ENCODE data around the gene ECE2. TPM values are rescaled to one million over a fixed set of nuclear protein-coding genes. Genes with fewer than 3 reads are reported as not detected.

Gene ECE2
- total and polyA plus RNA-seq, 2 experiments from 2014 or later: not detected

DNA sequence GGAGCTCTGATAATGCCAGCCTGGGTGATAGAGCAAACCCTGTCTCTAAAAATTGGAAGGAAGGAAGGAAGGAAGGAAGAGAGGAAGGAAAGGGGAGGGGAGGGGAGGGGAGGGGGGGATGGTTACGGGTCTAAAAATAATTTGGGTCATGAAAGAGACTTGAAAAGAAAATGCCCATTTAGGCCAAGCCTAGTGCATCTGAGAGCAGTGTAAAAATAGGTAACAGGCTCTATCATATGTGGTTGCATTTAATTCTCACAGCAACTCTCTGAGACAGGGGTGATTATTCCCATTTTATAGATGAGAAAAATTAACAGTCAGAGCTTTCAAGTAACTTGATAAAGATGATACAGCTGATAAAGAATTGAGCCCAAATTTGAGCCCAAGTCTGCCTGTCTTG, 3.6 kb upstream of the ECE2 start:
- WGBS (ENCODE audit: low lambda C conversion rate, missing lambda C conversion rate): no CpG with 5 or more reads among the region's 1 CpG
- Histone ChIP-seq H4K20me1 (ENCODE audit: insufficient read depth, poor library complexity, severe bottlenecking) (no peaks in the 10 kb centered on the region), H3K4me2 (no peak overlapping the region), H3K4me1 (ENCODE audit: insufficient read depth) (no peaks in the 10 kb centered on the region), H3K79me2 (no peaks in the 10 kb centered on the region), H3K9me2 (replicated peaks; ENCODE audit: insufficient read depth) (no peaks in the 10 kb centered on the region), H3K27ac (no peak overlapping the region), H2AFZ (no peak overlapping the region), H3K4me3 (no peak overlapping the region), H3K36me3 (replicated peaks; ENCODE audit: insufficient read depth, low read depth) (no peaks in the 10 kb centered on the region), H3K9me3 (ENCODE audit: low read depth) (no peaks in the 10 kb centered on the region), H3K27me3 (peaks cover 50% of the 10 kb centered on the region)
- no peak for DNase-seq (ENCODE audit: low spot score)
- TF ChIP-seq EZH2phosphoT487 (IDR thresholded peaks at IDR 0.05; ENCODE audit: low read depth, severe bottlenecking, unreplicated experiment) (no peak), EZH2 (IDR thresholded peaks at IDR 0.05; ENCODE audit: borderline replicate concordance) (no peak)
- TF ChIP-seq, protein P1, sequence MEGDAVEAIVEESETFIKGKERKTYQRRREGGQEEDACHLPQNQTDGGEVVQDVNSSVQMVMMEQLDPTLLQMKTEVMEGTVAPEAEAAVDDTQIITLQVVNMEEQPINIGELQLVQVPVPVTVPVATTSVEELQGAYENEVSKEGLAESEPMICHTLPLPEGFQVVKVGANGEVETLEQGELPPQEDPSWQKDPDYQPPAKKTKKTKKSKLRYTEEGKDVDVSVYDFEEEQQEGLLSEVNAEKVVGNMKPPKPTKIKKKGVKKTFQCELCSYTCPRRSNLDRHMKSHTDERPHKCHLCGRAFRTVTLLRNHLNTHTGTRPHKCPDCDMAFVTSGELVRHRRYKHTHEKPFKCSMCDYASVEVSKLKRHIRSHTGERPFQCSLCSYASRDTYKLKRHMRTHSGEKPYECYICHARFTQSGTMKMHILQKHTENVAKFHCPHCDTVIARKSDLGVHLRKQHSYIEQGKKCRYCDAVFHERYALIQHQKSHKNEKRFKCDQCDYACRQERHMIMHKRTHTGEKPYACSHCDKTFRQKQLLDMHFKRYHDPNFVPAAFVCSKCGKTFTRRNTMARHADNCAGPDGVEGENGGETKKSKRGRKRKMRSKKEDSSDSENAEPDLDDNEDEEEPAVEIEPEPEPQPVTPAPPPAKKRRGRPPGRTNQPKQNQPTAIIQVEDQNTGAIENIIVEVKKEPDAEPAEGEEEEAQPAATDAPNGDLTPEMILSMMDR (IDR thresholded peaks at IDR 0.05; ENCODE audit: poor library complexity): no peak

DNA sequence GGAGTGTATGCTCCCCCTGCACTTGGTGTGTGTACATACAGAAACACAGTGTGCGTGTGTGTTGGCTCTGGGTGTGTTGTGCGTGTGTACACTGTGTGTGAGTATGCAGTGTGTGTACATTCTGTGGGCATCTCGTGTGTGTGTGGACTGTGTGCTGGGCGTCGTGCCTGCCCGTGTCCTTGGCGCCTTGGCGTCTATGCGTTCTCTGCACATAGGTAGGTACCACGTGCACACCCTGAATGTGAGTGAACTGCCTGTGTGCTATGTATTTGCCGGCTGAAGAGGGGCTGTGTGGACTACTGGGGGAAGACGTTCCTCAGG, 481 bp upstream of the ECE2 start:
- Histone ChIP-seq H2AFZ (no peak overlapping the region), H3K27me3 (peaks cover 58% of the 10 kb centered on the region), H3K9me2 (replicated peaks; ENCODE audit: insufficient read depth) (no peaks in the 10 kb centered on the region)

DNA sequence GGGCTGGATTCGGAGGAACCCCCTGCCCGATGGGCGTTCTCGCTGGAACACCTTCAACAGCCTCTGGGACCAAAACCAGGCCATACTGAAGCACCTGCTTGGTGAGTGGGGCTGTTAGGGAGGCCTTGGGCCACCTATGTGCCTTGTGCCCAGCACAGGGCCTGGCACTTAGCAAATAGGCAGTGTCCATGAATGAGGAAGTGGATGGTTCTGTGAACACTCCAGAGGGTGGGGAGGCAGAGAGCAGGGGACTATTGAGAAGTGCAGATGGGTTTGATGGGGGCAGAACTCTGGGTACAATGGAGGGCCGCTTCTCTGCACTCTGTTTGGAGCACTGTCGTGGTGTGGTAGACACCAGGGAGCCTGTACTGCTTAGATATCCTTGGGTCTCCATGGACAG, 1.5 kb downstream of the ECE2 start:
- H3K27ac ChIP-seq: no peak overlapping the region

More for the DNA sequence above, 481 bp upstream of the ECE2 start:
- Histone ChIP-seq H3K9me3 (ENCODE audit: low read depth) (no peaks in the 10 kb centered on the region), H3K79me2 (no peaks in the 10 kb centered on the region), H4K20me1 (ENCODE audit: insufficient read depth, poor library complexity, severe bottlenecking) (no peaks in the 10 kb centered on the region), H3K4me3 (no peak overlapping the region), H3K4me2 (no peak overlapping the region), H3K27ac (no peak overlapping the region), H3K4me1 (ENCODE audit: insufficient read depth) (no peaks in the 10 kb centered on the region), H3K36me3 (replicated peaks; ENCODE audit: insufficient read depth, low read depth) (no peaks in the 10 kb centered on the region)
- DNase-seq (ENCODE audit: low spot score): no peak
- peak; percentile 44 for TF ChIP-seq EZH2 (IDR thresholded peaks at IDR 0.05; ENCODE audit: borderline replicate concordance)
- TF ChIP-seq EZH2phosphoT487 (IDR thresholded peaks at IDR 0.05; ENCODE audit: low read depth, severe bottlenecking, unreplicated experiment): no peak
- 77% methylated on average over 12 of the region's 12 CpGs for WGBS (ENCODE audit: low lambda C conversion rate, missing lambda C conversion rate)

DNA sequence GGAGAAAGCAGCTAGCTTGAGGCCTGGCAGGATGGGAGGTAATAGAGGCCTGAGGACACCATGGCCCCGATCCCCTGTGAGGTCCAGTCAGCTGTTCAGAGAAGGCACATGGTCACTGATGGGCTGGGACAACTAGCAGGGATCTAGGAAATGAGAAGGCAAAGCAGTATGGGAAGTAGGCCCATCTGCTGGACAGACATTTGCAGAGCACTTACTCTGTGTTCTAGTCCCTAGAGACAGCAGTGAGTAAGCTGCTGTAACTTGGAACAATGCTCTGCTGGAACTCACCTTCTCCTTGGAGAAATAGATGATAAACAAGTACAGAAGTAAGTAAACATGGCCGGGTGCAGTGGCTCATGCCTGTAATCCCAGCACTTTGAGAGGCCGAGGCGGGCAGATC, 7.1 kb downstream of the ECE2 start:
- H4K20me1 ChIP-seq (ENCODE audit: insufficient read depth, poor library complexity, severe bottlenecking): no peaks in the 10 kb centered on the region

More for the DNA sequence above, 1.5 kb downstream of the ECE2 start:
- peaks cover 52% of the 10 kb centered on the region for H3K27me3 ChIP-seq
- no peak for TF ChIP-seq EZH2phosphoT487 (IDR thresholded peaks at IDR 0.05; ENCODE audit: low read depth, severe bottlenecking, unreplicated experiment)
- no peak for TF ChIP-seq EZH2 (IDR thresholded peaks at IDR 0.05; ENCODE audit: borderline replicate concordance)
- TF ChIP-seq, protein P1 (IDR thresholded peaks at IDR 0.05; ENCODE audit: poor library complexity): no peak
- WGBS (ENCODE audit: low lambda C conversion rate, missing lambda C conversion rate): 92% methylated on average over 6 of the region's 6 CpGs
- H3K36me3 ChIP-seq (replicated peaks; ENCODE audit: insufficient read depth, low read depth): no peaks in the 10 kb centered on the region
- H3K9me2 ChIP-seq (replicated peaks; ENCODE audit: insufficient read depth): no peaks in the 10 kb centered on the region
- H3K79me2 ChIP-seq: no peaks in the 10 kb centered on the region
- H3K4me3 ChIP-seq: no peak overlapping the region
- no peaks in the 10 kb centered on the region for H3K9me3 ChIP-seq (ENCODE audit: low read depth)
- no peak overlapping the region for H3K4me2 ChIP-seq
- no peak overlapping the region for H2AFZ ChIP-seq
- no peak for DNase-seq (ENCODE audit: low spot score)
- H4K20me1 ChIP-seq (ENCODE audit: insufficient read depth, poor library complexity, severe bottlenecking): no peaks in the 10 kb centered on the region
- H3K4me1 ChIP-seq (ENCODE audit: insufficient read depth): no peaks in the 10 kb centered on the region

More for the DNA sequence above, 7.1 kb downstream of the ECE2 start:
- TF ChIP-seq EZH2phosphoT487 (IDR thresholded peaks at IDR 0.05; ENCODE audit: low read depth, severe bottlenecking, unreplicated experiment) (no peak), EZH2 (IDR thresholded peaks at IDR 0.05; ENCODE audit: borderline replicate concordance) (no peak)
- TF ChIP-seq, protein P1 (IDR thresholded peaks at IDR 0.05; ENCODE audit: poor library complexity): no peak
- no peak for DNase-seq (ENCODE audit: low spot score)
- Histone ChIP-seq H2AFZ (no peak overlapping the region), H3K79me2 (no peaks in the 10 kb centered on the region), H3K9me3 (ENCODE audit: low read depth) (no peaks in the 10 kb centered on the region), H3K36me3 (replicated peaks; ENCODE audit: insufficient read depth, low read depth) (no peaks in the 10 kb centered on the region), H3K27ac (no peak overlapping the region), H3K4me2 (no peak overlapping the region), H3K4me3 (no peak overlapping the region), H3K27me3 (peaks cover 15% of the 10 kb centered on the region), H3K4me1 (ENCODE audit: insufficient read depth) (no peaks in the 10 kb centered on the region), H3K9me2 (replicated peaks; ENCODE audit: insufficient read depth) (no peaks in the 10 kb centered on the region)
- 81% methylated on average over 4 of the region's 4 CpGs for WGBS (ENCODE audit: low lambda C conversion rate, missing lambda C conversion rate)

All from hepatocyte (in vitro differentiated cells).